Mammary microvascular endothelial cell (primary cell): ENCODE measurements around the gene TET1. TPM values are rescaled to one million over a fixed set of nuclear protein-coding genes. Genes with fewer than 3 reads are reported as not detected.

Source experiments
- total RNA-seq: library from RNA; depleted of rRNA; stranded (reverse); fragments of >200 nt; gene quantifications from 2 replicates; pipeline ENCODE4 v1.2.3, GENCODE V29; 2015

TET1 gene
- 0.40 and 0.69 TPM in 2 replicates for total RNA-seq

GRCh38 chr10:68560186-68560942 lies at the start of gene TET1:
Gene TET1, plus strand, starts transcription at chr10:68560337. Its CDS starts 12,002 bp downstream, at chr10:68572339.

DNA sequence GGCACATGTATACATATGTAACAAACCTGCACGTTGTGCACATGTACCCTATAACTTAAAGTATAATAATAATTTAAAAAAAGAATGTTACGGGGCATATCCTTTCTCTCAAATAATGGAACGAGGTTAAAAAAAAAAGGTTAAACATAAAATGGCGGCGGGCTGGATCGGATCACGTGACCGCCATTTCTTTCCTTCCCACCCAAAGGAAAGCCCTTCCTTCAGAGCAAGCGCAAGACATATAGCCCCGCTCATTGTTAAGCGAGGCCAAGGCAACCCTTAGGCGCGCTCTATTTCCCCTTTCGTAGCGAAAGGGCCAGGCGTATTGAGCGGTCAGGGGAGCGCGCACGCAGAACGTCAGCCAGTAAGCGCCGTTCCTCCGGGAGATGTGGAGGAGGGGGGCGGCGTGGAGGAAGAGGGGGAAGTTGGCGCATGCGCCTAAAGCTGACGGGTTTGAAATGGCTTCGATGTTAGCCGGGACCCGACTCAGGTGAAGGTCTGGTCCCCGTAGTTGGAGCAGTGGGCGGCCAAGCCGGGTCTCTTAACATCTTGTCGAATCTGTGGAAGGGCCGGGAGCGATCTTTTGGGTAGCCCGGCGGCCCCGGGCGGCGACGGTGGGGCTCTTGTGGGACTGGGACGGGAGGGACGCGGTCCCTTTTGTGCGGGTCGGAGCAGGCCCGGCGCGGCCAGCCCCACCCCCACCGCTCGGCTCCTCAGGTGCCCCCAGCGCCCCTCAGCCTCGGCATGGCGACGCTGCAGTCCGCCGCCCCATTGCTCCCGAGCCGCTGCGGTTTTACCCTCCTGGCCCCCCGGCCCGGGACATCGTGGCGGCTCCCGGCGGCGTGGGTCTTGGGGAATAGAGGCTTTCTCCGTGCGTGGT lies 160.9 kb downstream of the TET1 start, which contains the start of gene CCAR1:
Gene CCAR1 (plus strand): TSS at position 447 of the 880 bp plus-strand sequence. CDS start 1,266 bp downstream, outside the sequence.

Other genes starting within 250 kb of the TET1 start
- gene HNRNPH3, start 228.3 kb upstream of the TET1 start, total RNA-seq: 21.5 and 25.9 TPM in 2 replicates
- gene PBLD, start 227.4 kb upstream of the TET1 start, total RNA-seq: 2.5 TPM in 2 replicates
- 11.9 and 12.2 TPM in 2 replicates for gene RUFY2, start 153.1 kb upstream of the TET1 start, total RNA-seq
- 6.0 and 8.7 TPM in 2 replicates for gene DNA2, start 88.4 kb upstream of the TET1 start, total RNA-seq
- 5.3 and 20.5 TPM in 2 replicates for gene SLC25A16, start 32.8 kb upstream of the TET1 start, total RNA-seq
- 31.3 and 33.6 TPM in 2 replicates for gene CCAR1, start 160.9 kb downstream of the TET1 start, total RNA-seq